Neutrophil (primary cell): ENCODE data around the gene OR2AE1.

Experiments
- H3K27ac ChIP-seq: fragments of 200-600 bp; sonication (generic); 2 replicates; pipeline ENCODE4 v1.5.1; 2016; ENCODE audit warnings: mild to moderate bottlenecking, moderate library complexity
- H3K27me3 ChIP-seq: fragments of 200-600 bp; sonication (generic); 2 replicates; pipeline ENCODE4 v1.6.0; 2016; ENCODE audit warnings: mild to moderate bottlenecking
- H3K36me3 ChIP-seq: fragments of 200-600 bp; sonication (generic); 2 replicates; pipeline ENCODE4 v1.5.1; 2017
- H3K4me1 ChIP-seq, 2 experiments: fragments of 200-600 bp in 1 of 2; sonication (generic) in 1 of 2; 1 replicate in 1 of 2; 2 replicates in 1 of 2; pipeline versions ENCODE4 v1.5.1 to v1.6.1; 2013 to 2016; ENCODE audit warnings: low read depth in 1 of 2, low read length in 1 of 2, mild to moderate bottlenecking in 1 of 2, moderate library complexity in 1 of 2; ENCODE audit not compliant: control insufficient read depth in 1 of 2, insufficient read depth in 1 of 2
- H3K4me3 ChIP-seq, 2 experiments: fragments of 200-600 bp in 1 of 2; sonication (generic) in 1 of 2; 1 replicate in 1 of 2; 2 replicates in 1 of 2; pipeline ENCODE4 v1.5.1; 2013 to 2016; ENCODE audit warnings: low read depth in 1 of 2, low read length in 1 of 2, mild to moderate bottlenecking in 1 of 2, moderate library complexity in 1 of 2
- H3K9me3 ChIP-seq: fragments of 200-600 bp; sonication (generic); 2 replicates; pipeline ENCODE4 v1.5.1; 2016
- TF ChIP-seq, protein P1 (sequence below): fragments of 200-600 bp; sonication (generic); IDR thresholded peaks from 2 replicates; pipeline ENCODE4 v1.5.1; 2016; ENCODE audit warnings: antibody characterized with exemption

Gene OR2AE1

GRCh38 chr7:99876933-99877332 is at the start of gene OR2AE1:
Gene OR2AE1, minus strand, starts transcription at chr7:99877033. Its CDS starts 0 bp downstream, at chr7:99877033.
- TF ChIP-seq, protein P1, sequence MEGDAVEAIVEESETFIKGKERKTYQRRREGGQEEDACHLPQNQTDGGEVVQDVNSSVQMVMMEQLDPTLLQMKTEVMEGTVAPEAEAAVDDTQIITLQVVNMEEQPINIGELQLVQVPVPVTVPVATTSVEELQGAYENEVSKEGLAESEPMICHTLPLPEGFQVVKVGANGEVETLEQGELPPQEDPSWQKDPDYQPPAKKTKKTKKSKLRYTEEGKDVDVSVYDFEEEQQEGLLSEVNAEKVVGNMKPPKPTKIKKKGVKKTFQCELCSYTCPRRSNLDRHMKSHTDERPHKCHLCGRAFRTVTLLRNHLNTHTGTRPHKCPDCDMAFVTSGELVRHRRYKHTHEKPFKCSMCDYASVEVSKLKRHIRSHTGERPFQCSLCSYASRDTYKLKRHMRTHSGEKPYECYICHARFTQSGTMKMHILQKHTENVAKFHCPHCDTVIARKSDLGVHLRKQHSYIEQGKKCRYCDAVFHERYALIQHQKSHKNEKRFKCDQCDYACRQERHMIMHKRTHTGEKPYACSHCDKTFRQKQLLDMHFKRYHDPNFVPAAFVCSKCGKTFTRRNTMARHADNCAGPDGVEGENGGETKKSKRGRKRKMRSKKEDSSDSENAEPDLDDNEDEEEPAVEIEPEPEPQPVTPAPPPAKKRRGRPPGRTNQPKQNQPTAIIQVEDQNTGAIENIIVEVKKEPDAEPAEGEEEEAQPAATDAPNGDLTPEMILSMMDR: no peak
- Histone ChIP-seq H3K27ac (peak within 1 kb of the TSS; percentile 65), H3K27me3 (peaks cover 5% of the 10 kb centered on the region), H3K36me3 (no peaks in the 10 kb centered on the region), H3K9me3 (no peaks in the 10 kb centered on the region), H3K4me3 (no peak within 1 kb of the TSS), H3K4me1 (peaks cover 11 to 13% of the 10 kb centered on the region in 2 experiments)

- Histone ChIP-seq H3K4me3 (no peak overlapping the region), H3K27ac (no peak overlapping the region), H3K9me3 (no peaks in the 10 kb centered on the region), H3K27me3 (peaks cover 84% of the 10 kb centered on the region), H3K36me3 (no peaks in the 10 kb centered on the region), H3K4me1 (no peaks in the 10 kb centered on the region)
- TF ChIP-seq, protein P1: no peak
Measured at GRCh38 chr7:99926321-99926720, 49.5 kb upstream of the OR2AE1 start.

GRCh38 chr7:99923200-99923599 is 46.4 kb upstream of the OR2AE1 start:
- H3K9me3 ChIP-seq: no peaks in the 10 kb centered on the region

GRCh38 chr7:99920149-99920548 is 43.3 kb upstream of the OR2AE1 start:
- H3K4me1 ChIP-seq: peaks cover 17 to 33% of the 10 kb centered on the region in 2 experiments
- no peaks in the 10 kb centered on the region for H3K9me3 ChIP-seq
- peaks cover 18% of the 10 kb centered on the region for H3K36me3 ChIP-seq
- H3K27ac ChIP-seq: peak overlapping the region; percentile 89
- H3K27me3 ChIP-seq: peaks cover 25% of the 10 kb centered on the region
- TF ChIP-seq, protein P1: no peak
- H3K4me3 ChIP-seq: peak overlapping the region in 1 of 2 experiments; percentile 81

More at GRCh38 chr7:99923200-99923599, 46.4 kb upstream of the OR2AE1 start:
- Histone ChIP-seq H3K27me3 (peaks cover 56% of the 10 kb centered on the region), H3K4me1 (peaks cover 10 to 18% of the 10 kb centered on the region in 2 experiments), H3K4me3 (no peak overlapping the region), H3K36me3 (no peaks in the 10 kb centered on the region), H3K27ac (no peak overlapping the region)
- TF ChIP-seq, protein P1: no peak

DNA sequence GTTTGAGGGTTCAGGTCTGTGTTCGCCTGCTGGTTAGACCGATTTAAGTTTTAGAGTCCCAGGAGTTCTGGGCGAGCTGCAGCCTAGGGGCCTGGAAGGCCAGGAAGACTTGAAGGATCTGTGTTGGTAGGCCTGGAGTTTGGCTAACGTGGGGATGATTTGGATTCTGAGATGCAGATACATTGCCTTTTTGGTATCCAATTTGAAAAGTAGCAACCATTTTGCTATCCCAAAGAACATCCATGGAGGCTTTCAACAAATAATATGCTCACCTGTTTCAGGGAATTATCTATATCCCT is 42.9 kb upstream of the OR2AE1 start:
- Histone ChIP-seq H3K4me1 (peaks cover 17 to 33% of the 10 kb centered on the region in 2 experiments), H3K9me3 (no peaks in the 10 kb centered on the region), H3K4me3 (peak overlapping the region; percentile 81 to 83), H3K27me3 (peaks cover 21% of the 10 kb centered on the region), H3K36me3 (peaks cover 18% of the 10 kb centered on the region), H3K27ac (peak overlapping the region; percentile 89)
- TF ChIP-seq, protein P1: no peak
